Bladder microvascular endothelial cell (primary cell): ENCODE measurements around the gene CAMP. TPM values are rescaled to one million over a fixed set of nuclear protein-coding genes. Genes with fewer than 3 reads are reported as not detected.

Experiments used
- total RNA-seq: library from RNA; depleted of rRNA; stranded (reverse); fragments of >200 nt; gene quantifications from 2 replicates; pipeline ENCODE4 v1.2.3, GENCODE V29; 2014

CAMP gene
- not detected in 2 replicates for total RNA-seq

GRCh38 chr3:48222616-48223513 lies at the start of gene CAMP:
CAMP (plus strand) TSS chr3:48223495; CDS start chr3:48223512, 17 bp downstream.

GRCh38 chr3:48188266-48189201 lies 34.8 kb upstream of the CAMP start, which contains the start of gene CDC25A:
CDC25A (minus strand) TSS chr3:48188417; CDS start chr3:48187947, 470 bp downstream.

Other genes with a start within 250 kb of the CAMP start
- 52.6 and 120 TPM in 2 replicates for gene MAP4, start 207.1 kb upstream of the CAMP start, total RNA-seq
- 10.8 and 11.6 TPM in 2 replicates for gene CDC25A, start 35.1 kb upstream of the CAMP start, total RNA-seq
- gene ZNF589, start 17.6 kb downstream of the CAMP start, total RNA-seq = 1.3 and 5.5 TPM in 2 replicates
- 17.0 and 33.2 TPM in 2 replicates for gene NME6, start 77.9 kb downstream of the CAMP start, total RNA-seq
- gene SPINK8, start 110.2 kb downstream of the CAMP start, total RNA-seq = not detected in 2 replicates
- gene FBXW12, start 148.7 kb downstream of the CAMP start, total RNA-seq = not detected in 2 replicates
- gene PLXNB1, start 206.6 kb downstream of the CAMP start, total RNA-seq = 8.6 and 46.9 TPM in 2 replicates
- 10.7 and 13.1 TPM in 2 replicates for gene CCDC51, start 216.6 kb downstream of the CAMP start, total RNA-seq
- gene TMA7, start 216.8 kb downstream of the CAMP start, total RNA-seq = 185 and 357 TPM in 2 replicates
- gene ATRIP, start 223.2 kb downstream of the CAMP start, total RNA-seq = 5.0 and 6.5 TPM in 2 replicates